CD4-positive, alpha-beta T cell treated with Interleukin-12 subunit alpha and Interleukin-12 subunit beta, for 1 hour (primary cell): ENCODE measurements around the gene SETBP1.
"Not testable (repeated sequence)": the region's sequence is repeated elsewhere in the genome, so short reads cannot be mapped to it uniquely, and the experiment has no call there.

Experiments used
- DNase-seq: peaks from one replicate; pipeline ENCODE4 v3.0.0-alpha.2; 2020

SETBP1 gene

GRCh38 chr18:44795241-44795640, 114.6 kb downstream of the SETBP1 start:
- DNase-seq, result no peak

- no peak for DNase-seq
These were observed 116.0 kb downstream of the SETBP1 start for GRCh38 chr18:44796429-44797428.

GRCh38 chr18:44798433-44799048, 117.9 kb downstream of the SETBP1 start:
- no peak for DNase-seq

DNA sequence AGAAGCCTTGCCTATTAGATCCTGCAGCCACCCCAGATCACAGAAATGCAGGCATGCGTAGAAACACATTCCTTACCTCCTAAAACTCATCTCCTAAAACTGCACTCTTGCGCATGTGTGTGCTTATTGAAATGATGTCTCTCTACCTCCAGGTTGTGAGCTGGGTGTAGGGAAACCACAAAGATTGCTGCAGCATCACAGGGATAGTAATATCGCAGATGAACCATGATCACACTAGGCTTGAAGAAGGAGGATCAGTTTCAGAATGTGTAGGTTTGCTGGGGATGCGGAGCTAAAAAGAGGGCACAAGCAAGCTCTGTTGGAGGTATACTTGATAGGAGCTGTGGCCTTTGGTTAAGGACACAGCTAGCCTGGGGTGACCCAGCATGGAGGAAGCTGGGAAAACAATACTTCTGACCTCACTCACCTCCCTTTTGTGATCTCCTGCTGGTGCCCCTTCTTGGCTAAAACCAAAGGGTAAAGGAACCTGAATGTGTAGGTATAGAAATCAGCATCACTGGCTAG, 118.8 kb downstream of the SETBP1 start:
- DNase-seq, result no peak

GRCh38 chr18:44799907-44800421, 119.3 kb downstream of the SETBP1 start:
- peak; percentile 8 for DNase-seq

DNA sequence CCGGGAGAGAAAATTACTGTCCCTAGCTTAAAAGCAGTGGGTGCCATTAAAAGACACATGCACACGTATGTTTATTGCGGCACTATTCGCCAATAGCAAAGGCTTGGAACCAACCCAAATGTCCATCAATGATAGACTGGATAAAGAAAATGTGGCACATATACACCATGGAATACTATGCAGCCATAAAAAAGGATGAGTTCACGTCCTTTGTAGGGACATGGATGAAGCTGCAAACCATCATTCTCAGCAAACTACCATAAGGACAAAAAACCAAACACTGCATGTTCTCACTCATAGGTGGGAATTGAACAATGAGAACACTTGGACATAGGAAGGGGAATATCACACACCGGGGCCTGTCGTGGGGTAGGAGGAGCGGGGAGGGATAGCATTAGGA, 120.1 kb downstream of the SETBP1 start:
- DNase-seq, result not testable (repeated sequence)

- no peak for DNase-seq
These were observed 121.1 kb downstream of the SETBP1 start for GRCh38 chr18:44801781-44802180.

- no peak for DNase-seq
These were observed 121.8 kb downstream of the SETBP1 start for GRCh38 chr18:44802508-44802907.

GRCh38 chr18:44803019-44803650, 122.4 kb downstream of the SETBP1 start:
- no peak for DNase-seq

DNA sequence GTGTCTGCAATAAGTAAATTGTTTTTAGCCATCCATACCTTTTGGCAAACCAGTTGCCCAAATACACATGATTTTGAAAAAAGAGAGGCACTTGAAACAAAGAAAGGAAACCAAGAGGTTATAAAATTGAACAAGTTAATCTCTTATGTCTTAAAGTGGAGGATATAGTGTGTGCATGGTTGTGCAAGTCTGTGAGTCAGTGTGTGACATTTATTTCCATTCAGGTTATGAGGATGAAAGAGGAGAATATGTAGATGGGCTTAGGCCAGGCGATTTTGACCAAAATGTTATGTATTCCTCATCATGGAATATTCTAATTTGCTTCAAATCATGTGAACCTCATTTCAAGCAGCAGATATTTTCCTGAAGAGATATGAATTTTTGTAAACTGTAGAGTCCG, 123.3 kb downstream of the SETBP1 start:
- DNase-seq, result no peak

DNA sequence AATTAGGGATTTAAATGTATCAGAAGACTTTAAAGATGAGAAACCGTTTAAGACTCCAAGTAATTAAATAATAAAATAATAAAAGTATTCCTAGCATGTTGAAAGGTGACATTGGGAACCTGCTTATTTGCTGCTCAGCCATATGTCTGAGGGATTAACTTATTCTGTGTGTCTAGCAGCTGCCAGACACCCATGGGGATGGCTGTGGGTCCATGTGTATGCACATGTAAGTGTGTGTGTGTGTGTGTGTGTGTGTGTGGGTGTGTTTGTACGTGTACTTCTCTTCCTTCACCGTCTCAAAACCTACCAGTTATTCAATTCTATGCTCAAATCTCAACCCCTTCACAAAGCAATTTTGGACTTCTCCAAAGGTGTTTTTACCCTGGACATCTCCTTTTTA, 124.5 kb downstream of the SETBP1 start:
- DNase-seq, result no peak

- DNase-seq, result peak; percentile 24
These were observed 125.0 kb downstream of the SETBP1 start for GRCh38 chr18:44805643-44806042.

DNA sequence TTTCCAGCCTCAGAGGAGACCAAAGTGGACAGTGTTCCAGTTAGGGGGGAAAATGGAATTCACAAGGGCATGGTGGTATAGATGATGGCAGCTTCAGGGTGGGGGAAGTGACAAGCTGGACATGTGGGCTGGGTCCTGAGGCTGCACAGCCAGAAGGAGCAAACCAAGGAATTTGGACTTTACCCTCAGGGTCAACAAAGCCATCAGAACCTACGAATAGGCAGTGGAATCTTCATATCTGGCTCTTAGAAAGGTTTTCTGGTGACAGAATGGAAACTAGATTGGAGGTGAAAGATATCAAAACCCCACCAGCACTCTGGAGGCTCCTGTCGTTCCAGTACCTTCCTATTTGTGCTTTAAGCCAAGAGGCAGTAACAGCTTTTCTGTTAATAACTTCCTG, 127.1 kb downstream of the SETBP1 start:
- no peak for DNase-seq

DNA sequence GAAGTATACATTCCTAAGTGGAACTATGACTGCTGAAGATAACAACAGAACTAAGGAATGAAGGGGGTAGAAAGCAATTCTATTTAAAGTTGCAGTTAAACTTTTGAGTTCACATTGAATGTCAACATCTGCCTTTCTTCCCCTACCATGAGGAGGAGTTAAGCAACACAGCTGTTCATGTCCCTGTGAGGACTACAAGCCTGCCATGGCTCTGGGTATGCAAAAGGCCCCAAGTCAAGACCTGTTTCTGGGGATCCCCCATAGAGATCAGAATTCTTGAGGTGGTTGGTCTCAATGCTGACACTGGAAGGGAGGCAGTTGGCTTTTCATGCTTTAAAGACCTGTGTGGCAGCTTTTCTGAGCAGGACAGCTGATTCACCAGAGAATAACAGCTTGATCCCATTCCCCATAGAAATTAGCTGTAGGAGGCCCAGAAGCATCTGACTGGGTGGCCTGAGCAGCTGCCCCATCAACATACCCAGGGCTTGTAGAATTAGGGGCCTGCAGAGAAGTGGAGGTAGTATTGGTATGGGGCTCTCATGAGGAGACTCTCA, 131.0 kb downstream of the SETBP1 start:
- DNase-seq, result no peak

GRCh38 chr18:44812426-44812825, 131.7 kb downstream of the SETBP1 start:
- DNase-seq, result no peak

DNA sequence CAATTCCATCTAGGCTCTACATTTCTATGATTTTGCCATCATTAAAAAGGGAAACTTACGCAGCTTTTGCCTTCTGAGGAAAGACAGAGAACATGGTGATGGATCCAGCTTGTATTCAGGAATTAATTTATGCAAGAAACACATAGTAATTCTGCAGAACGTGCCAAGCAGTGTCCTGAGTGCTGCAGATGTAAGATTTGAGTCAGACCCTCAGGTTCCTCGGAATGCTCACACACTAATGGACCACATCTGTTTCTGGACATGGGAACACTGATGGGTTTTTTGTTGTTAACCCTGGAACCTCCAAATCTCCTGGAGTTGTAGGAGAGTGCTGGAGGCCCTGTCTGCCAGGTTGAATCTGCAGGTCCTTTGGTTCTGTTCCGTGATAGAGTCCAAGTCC, 132.9 kb downstream of the SETBP1 start:
- DNase-seq, result no peak

GRCh38 chr18:44815108-44815507, 134.4 kb downstream of the SETBP1 start:
- no peak for DNase-seq

DNA sequence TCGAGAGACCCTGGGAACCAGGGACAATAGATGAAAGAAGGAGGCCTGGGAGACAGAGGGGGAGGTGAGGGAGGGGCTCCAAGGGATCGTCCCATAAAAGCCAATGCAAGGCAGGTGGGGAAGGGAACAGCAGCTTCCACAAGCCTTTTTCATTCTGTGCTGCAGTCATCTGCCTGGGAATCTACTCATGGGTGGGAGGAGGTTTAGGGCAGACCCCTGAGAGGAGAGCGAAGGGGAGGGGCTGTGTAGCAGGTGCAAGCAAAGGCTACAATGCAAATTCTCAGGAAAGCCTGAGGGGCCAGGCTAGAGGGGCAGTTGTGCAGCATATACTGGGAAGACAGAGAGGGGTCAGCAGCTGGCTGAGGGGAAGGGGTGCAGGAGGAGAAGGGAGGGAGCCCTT, 135.4 kb downstream of the SETBP1 start:
- no peak for DNase-seq

- DNase-seq, result no peak
These were observed 135.8 kb downstream of the SETBP1 start for GRCh38 chr18:44816477-44816876.

DNA sequence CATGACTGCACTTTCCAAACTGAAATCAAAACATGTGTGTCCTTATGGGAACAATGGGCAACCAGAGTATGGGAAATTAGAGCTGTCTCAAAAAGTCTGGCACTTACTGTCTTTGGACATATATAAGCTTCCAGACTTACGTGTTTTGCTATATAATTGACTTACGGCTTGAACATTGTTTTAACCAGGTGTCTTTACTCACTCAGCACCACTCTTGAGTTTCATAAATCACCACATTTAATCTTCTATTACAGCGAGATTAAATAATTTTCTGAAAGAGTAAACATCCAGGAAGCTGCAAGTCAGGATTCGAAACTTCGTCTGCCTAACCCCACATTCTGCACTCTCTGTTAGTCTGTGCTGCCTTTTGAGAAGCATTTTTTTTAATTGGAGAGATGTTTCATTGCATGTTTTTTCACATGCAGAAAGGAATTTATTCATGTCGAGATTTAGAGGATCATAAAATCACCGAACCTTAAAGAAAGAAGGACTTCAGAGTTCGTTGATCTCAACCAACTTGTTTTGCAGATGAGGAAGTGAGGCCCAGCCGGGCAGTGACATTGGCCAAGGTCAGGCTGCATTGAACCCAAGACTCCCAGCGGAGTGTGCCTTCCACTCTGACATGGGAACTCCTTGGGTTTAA, 137.3 kb downstream of the SETBP1 start:
- DNase-seq, result no peak

- no peak for DNase-seq
These were observed 138.1 kb downstream of the SETBP1 start for GRCh38 chr18:44818668-44819403.
